IPS-18c (cell line): Measurements from ENCODE around the gene ZC3H7A.
"Not testable (repeated sequence)": the region's sequence is repeated elsewhere in the genome, so short reads cannot be mapped to it uniquely, and the experiment has no call there.

Source experiments
- H3K4me3 ChIP-seq: 2 replicates; pipeline ENCODE4 v1.7.0; 2013; ENCODE audit warnings: low read depth, mild to moderate bottlenecking, low read length, moderate library complexity; ENCODE audit not compliant: insufficient read depth
- H3K9me3 ChIP-seq: one replicate; pipeline ENCODE4 v1.6.1; 2013; ENCODE audit warnings: mild to moderate bottlenecking, low read length, moderate library complexity; ENCODE audit not compliant: control insufficient read depth, insufficient read depth

The ZC3H7A gene

GRCh38 chr16:11797166-11797956 is at the start of gene ZC3H7A:
Gene ZC3H7A, minus strand, starts transcription at chr16:11797258. Its CDS starts 14,904 bp downstream, at chr16:11782354.
- Histone ChIP-seq H3K9me3 (no peaks in the 10 kb centered on the region), H3K4me3 (peak within 1 kb of the TSS; percentile 93)

- Histone ChIP-seq H3K9me3 (peaks cover 2% of the 10 kb centered on the region), H3K4me3 (no peak overlapping the region)
These were observed 47.4 kb upstream of the ZC3H7A start for GRCh38 chr16:11844499-11844898.

GRCh38 chr16:11843861-11844260 is 46.8 kb upstream of the ZC3H7A start:
- H3K9me3 ChIP-seq: peaks cover 2% of the 10 kb centered on the region
- no peak overlapping the region for H3K4me3 ChIP-seq

GRCh38 chr16:11843206-11843605 is 46.1 kb upstream of the ZC3H7A start:
- Histone ChIP-seq H3K9me3 (peaks cover 2% of the 10 kb centered on the region), H3K4me3 (no peak overlapping the region)

GRCh38 chr16:11841026-11841425 is 44.0 kb upstream of the ZC3H7A start:
- H3K9me3 ChIP-seq: peaks cover 2% of the 10 kb centered on the region
- no peak overlapping the region for H3K4me3 ChIP-seq

- H3K4me3 ChIP-seq: no peak overlapping the region; the same call in 1 of the 2 replicates
- no peaks in the 10 kb centered on the region for H3K9me3 ChIP-seq
These were observed 39.7 kb upstream of the ZC3H7A start for GRCh38 chr16:11836650-11837244.

GRCh38 chr16:11835891-11836649 is 39.0 kb upstream of the ZC3H7A start:
- Histone ChIP-seq H3K9me3 (no peaks in the 10 kb centered on the region), H3K4me3 (no peak overlapping the region)

GRCh38 chr16:11835309-11835708 is 38.3 kb upstream of the ZC3H7A start:
- H3K4me3 ChIP-seq: no peak overlapping the region
- H3K9me3 ChIP-seq: peaks cover 1% of the 10 kb centered on the region

- Histone ChIP-seq H3K4me3 (no peak overlapping the region), H3K9me3 (peaks cover 3% of the 10 kb centered on the region)
These were observed 37.1 kb upstream of the ZC3H7A start for GRCh38 chr16:11833951-11834695.

GRCh38 chr16:11828696-11829095 is 31.6 kb upstream of the ZC3H7A start:
- H3K9me3 ChIP-seq: peaks cover 3% of the 10 kb centered on the region
- H3K4me3 ChIP-seq: no peak overlapping the region

- H3K9me3 ChIP-seq: not testable (repeated sequence)
These were observed 28.6 kb upstream of the ZC3H7A start for GRCh38 chr16:11825520-11826165.

GRCh38 chr16:11824362-11824761 is 27.3 kb upstream of the ZC3H7A start:
- Histone ChIP-seq H3K9me3 (no peaks in the 10 kb centered on the region), H3K4me3 (no peak overlapping the region)

More at GRCh38 chr16:11825520-11826165, 28.6 kb upstream of the ZC3H7A start:
- not testable (repeated sequence) for H3K4me3 ChIP-seq

- not testable (repeated sequence) for H3K9me3 ChIP-seq, H3K4me3 ChIP-seq
These were observed 26.6 kb upstream of the ZC3H7A start for GRCh38 chr16:11823645-11824044.

GRCh38 chr16:11819798-11820197 is 22.7 kb upstream of the ZC3H7A start:
- no peaks in the 10 kb centered on the region for H3K9me3 ChIP-seq
- no peak overlapping the region for H3K4me3 ChIP-seq

- H3K4me3 ChIP-seq, H3K9me3 ChIP-seq: not testable (repeated sequence)
These were observed 21.9 kb upstream of the ZC3H7A start for GRCh38 chr16:11818970-11819369.

GRCh38 chr16:11816123-11816522 is 19.1 kb upstream of the ZC3H7A start:
- Histone ChIP-seq H3K4me3 (no peak overlapping the region), H3K9me3 (no peaks in the 10 kb centered on the region)

GRCh38 chr16:11814800-11815199 is 17.7 kb upstream of the ZC3H7A start:
- not testable (repeated sequence) for H3K4me3 ChIP-seq, H3K9me3 ChIP-seq
